OCI-LY7 (cell line): ENCODE results near the gene OR1S1. TPM values are rescaled to one million over a fixed set of nuclear protein-coding genes. Genes with fewer than 3 reads are reported as not detected.

ENCODE experiments used
- BruUV-seq: library from RNA; stranded (reverse); fragments of 400-500 nt; replicated peaks from 2 replicates; lab custom pipeline; 2021; lab: Mats Ljungman, UMichigan
- CTCF ChIA-PET: fragments of 300-600 bp; sonication (Branson Sonifier 250); formaldehyde crosslinking; loops from one replicate; lab custom pipeline; 2022; ENCODE audit warnings: antibody characterized with exemption; ENCODE audit not compliant: unreplicated experiment; lab: Charles Lee
- POLR2A ChIA-PET: fragments of 300-600 bp; sonication (Branson Sonifier 250); formaldehyde crosslinking; loops from one replicate; lab custom pipeline; 2022; ENCODE audit warnings: antibody characterized with exemption; lab: Charles Lee
- DNase-seq: peaks from one replicate; pipeline ENCODE4 v3.0.0-alpha.2; 2015; ENCODE audit warnings: low spot score
- H2AFZ ChIP-seq: fragments of 200-600 bp; sonication (generic), shearing (Covaris generic); 2 replicates; pipeline ENCODE4 v1.6.1; 2014; ENCODE audit warnings: mild to moderate bottlenecking, antibody characterized with exemption, low read length, moderate library complexity
- H3K27ac ChIP-seq: fragments of 200-600 bp; sonication (generic); 2 replicates; pipeline ENCODE4 v1.5.1; 2014; ENCODE audit warnings: mixed run types, low read depth, mild to moderate bottlenecking, moderate library complexity, low read length, inconsistent platforms; ENCODE audit not compliant: poor library complexity, severe bottlenecking
- H3K36me3 ChIP-seq: fragments of 200-600 bp; sonication (generic); 2 replicates; pipeline ENCODE4 v1.6.1; 2014; ENCODE audit warnings: mild to moderate bottlenecking, antibody characterized with exemption, low read length, moderate library complexity, mixed read lengths; ENCODE audit not compliant: insufficient read depth
- H3K4me1 ChIP-seq: fragments of 200-600 bp; sonication (generic); 2 replicates; pipeline ENCODE4 v1.5.1; 2014; ENCODE audit warnings: mild to moderate bottlenecking, low read length; ENCODE audit not compliant: insufficient read depth, poor library complexity, severe bottlenecking
- H3K4me2 ChIP-seq: fragments of 200-600 bp; sonication (generic); 2 replicates; pipeline ENCODE4 v1.6.1; 2014; ENCODE audit warnings: mild to moderate bottlenecking, low read length
- H3K4me3 ChIP-seq: fragments of 200-600 bp; sonication (generic); 2 replicates; pipeline ENCODE4 v1.5.1; 2014; ENCODE audit warnings: mild to moderate bottlenecking, low read depth, low read length; ENCODE audit not compliant: poor library complexity, severe bottlenecking
- H3K79me2 ChIP-seq: fragments of 200-600 bp; sonication (generic); 2 replicates; pipeline ENCODE4 v1.6.1; 2016; ENCODE audit warnings: low read depth, mild to moderate bottlenecking, low read length, moderate library complexity, mixed read lengths; ENCODE audit not compliant: insufficient read depth
- H3K9me2 ChIP-seq: fragments of 200-600 bp; sonication (generic); 2 replicates; pipeline ENCODE4 v1.6.1; 2016; ENCODE audit warnings: mild to moderate bottlenecking, low read length, mixed read lengths; ENCODE audit not compliant: insufficient read depth
- H3K9me3 ChIP-seq: fragments of 200-600 bp; sonication (generic); 2 replicates; pipeline ENCODE4 v1.6.1; 2014; ENCODE audit warnings: mild to moderate bottlenecking, mixed run types, low read length, mixed read lengths
- H4K20me1 ChIP-seq: fragments of 200-600 bp; sonication (generic); 2 replicates; pipeline ENCODE4 v1.6.1; 2014; ENCODE audit warnings: mild to moderate bottlenecking, antibody characterized with exemption, low read length, moderate library complexity, mixed read lengths; ENCODE audit not compliant: insufficient read depth
- EZH2phosphoT487 ChIP-seq: fragments of 200-600 bp; sonication (generic); IDR thresholded peaks from 2 replicates; pipeline ENCODE4 v1.6.1; 2018; ENCODE audit warnings: low read depth, borderline replicate concordance, mild to moderate bottlenecking, mixed run types, antibody characterized with exemption, low read length, moderate library complexity, mixed read lengths
- intact Hi-C: fragments of 100-400 bp; cut with micrococcal nuclease; formaldehyde crosslinking; loops from one replicate; pipeline ENCODE4 v1.10.0; 2022; ENCODE audit not compliant: unreplicated experiment
- total RNA-seq, 2 experiments: library from RNA; depleted of rRNA in 1 of 2; stranded (reverse); fragments of >200 nt in 1 of 2; shearing (Covaris generic) in 1 of 2; gene quantifications; 2 replicates each; pipeline ENCODE4 v1.2.3, GENCODE V29; 2014 to 2022
- TF ChIP-seq, protein P1 (sequence below): fragments of 200-600 bp; sonication (generic); conservative IDR thresholded peaks from 2 replicates; pipeline ENCODE4 v1.5.1; 2014; ENCODE audit warnings: mild to moderate bottlenecking, antibody characterized with exemption, low read length, moderate library complexity, mixed read lengths

The OR1S1 gene
- total RNA-seq, 2 experiments from 2014 or later: not detected

DNA sequence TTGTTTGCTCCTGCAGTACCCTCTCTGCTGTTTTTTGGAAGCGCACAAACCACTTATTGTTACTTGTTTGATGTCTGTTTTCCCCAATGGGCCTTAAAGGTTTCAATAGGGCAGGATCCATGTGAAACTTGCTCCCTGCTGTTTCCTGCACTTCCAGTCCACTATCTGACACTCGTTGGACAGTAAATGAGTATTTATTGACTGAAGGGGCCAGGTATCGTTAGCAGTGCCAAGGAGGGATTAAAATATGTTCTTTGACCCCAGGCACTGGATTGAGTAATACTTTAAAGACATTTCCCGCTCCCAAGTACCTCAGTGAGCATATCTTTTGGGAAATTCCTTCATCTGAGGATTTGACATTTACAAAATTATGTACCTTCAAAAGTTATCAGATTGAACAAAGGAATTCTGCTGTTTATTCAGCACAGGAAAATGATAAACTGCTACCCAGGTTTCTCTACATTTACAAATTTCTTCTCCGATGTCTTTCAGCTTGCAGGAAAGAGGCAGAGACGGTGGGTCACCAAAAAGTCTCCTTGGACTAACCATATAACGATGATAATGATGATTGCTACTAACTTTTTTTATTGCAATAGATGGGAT lies 46.9 kb upstream of the OR1S1 start:
- H3K9me2 ChIP-seq: no peaks in the 10 kb centered on the region
- intact Hi-C loops: no loop called here
- TF ChIP-seq, protein P1, sequence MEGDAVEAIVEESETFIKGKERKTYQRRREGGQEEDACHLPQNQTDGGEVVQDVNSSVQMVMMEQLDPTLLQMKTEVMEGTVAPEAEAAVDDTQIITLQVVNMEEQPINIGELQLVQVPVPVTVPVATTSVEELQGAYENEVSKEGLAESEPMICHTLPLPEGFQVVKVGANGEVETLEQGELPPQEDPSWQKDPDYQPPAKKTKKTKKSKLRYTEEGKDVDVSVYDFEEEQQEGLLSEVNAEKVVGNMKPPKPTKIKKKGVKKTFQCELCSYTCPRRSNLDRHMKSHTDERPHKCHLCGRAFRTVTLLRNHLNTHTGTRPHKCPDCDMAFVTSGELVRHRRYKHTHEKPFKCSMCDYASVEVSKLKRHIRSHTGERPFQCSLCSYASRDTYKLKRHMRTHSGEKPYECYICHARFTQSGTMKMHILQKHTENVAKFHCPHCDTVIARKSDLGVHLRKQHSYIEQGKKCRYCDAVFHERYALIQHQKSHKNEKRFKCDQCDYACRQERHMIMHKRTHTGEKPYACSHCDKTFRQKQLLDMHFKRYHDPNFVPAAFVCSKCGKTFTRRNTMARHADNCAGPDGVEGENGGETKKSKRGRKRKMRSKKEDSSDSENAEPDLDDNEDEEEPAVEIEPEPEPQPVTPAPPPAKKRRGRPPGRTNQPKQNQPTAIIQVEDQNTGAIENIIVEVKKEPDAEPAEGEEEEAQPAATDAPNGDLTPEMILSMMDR: no peak
- no peak for TF ChIP-seq EZH2phosphoT487
- H3K79me2 ChIP-seq: no peaks in the 10 kb centered on the region
- no peak overlapping the region for H3K4me3 ChIP-seq
- no peak for DNase-seq
- no peaks in the 10 kb centered on the region for H4K20me1 ChIP-seq
- H3K4me2 ChIP-seq: no peak overlapping the region
- no peaks in the 10 kb centered on the region for H3K36me3 ChIP-seq
- no peak overlapping the region for H3K27ac ChIP-seq
- no peaks in the 10 kb centered on the region for H3K4me1 ChIP-seq
- no TSS peak for BruUV-seq
- CTCF ChIA-PET: no interaction called here
- no peak overlapping the region for H2AFZ ChIP-seq
- POLR2A ChIA-PET: no interaction called here
- no peaks in the 10 kb centered on the region for H3K9me3 ChIP-seq

DNA sequence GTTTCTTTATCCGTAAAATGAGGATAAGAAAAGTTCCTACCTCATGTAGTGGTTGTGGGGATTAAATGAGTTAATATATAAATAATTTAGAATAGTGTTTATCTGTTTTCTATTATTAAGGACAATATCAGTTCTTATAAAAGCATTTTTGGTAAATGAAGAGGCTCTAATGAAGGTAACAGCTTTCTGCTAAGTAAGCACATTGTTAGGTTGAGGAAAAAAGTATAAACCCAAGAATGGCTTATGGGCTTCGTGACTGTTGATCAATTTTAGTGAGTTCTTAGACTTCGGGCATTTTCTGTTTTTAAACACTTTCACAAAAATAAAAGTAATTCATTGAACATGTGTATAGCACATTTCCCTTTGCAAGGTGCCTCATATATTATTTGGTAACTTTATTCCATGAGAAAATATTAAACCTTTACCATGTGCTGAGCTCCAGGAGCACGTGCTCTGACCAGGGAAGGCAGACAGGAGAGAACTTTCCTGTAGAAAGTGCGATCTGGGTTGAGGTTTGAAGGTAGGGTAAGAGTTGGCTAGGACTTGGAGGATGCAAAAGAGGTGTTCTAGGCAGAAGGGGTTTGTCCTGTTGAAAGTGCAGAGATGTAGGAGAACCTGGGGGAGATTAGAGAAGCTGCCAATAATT lies 35.0 kb upstream of the OR1S1 start:
- Histone ChIP-seq H3K9me2 (no peaks in the 10 kb centered on the region), H3K36me3 (no peaks in the 10 kb centered on the region), H2AFZ (no peak overlapping the region), H3K27ac (no peak overlapping the region), H3K79me2 (no peaks in the 10 kb centered on the region), H3K9me3 (no peaks in the 10 kb centered on the region), H3K4me2 (no peak overlapping the region), H4K20me1 (no peaks in the 10 kb centered on the region), H3K4me1 (no peaks in the 10 kb centered on the region), H3K4me3 (no peak overlapping the region)
- POLR2A ChIA-PET: no interaction called here
- no peak for TF ChIP-seq EZH2phosphoT487
- TF ChIP-seq, protein P1: no peak
- intact Hi-C loops: no loop called here
- no TSS peak for BruUV-seq
- DNase-seq: no peak
- CTCF ChIA-PET: no interaction called here

DNA sequence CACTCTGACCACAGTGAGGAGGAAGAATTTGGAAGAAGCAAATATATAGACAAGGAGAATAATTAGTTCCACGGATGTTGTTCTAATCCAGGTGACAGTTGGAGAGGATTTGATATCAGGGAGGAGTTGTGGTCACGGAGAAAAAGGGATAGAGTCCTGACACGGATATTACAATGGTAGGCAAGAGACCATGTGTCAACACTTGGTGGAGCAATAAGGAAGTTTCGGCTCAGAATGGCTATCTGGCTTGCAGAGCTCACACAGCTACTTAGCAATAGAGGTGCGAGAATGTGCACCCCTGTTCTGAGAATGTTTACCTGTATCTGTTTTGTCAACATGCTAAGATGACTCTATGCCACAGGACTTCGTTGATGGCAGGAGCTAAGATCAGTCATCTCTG lies 34.1 kb upstream of the OR1S1 start:
- Histone ChIP-seq H3K4me3 (no peak overlapping the region), H3K4me1 (no peaks in the 10 kb centered on the region), H3K4me2 (no peak overlapping the region), H3K9me3 (no peaks in the 10 kb centered on the region), H3K79me2 (no peaks in the 10 kb centered on the region), H3K9me2 (no peaks in the 10 kb centered on the region), H3K27ac (no peak overlapping the region), H2AFZ (no peak overlapping the region), H4K20me1 (no peaks in the 10 kb centered on the region), H3K36me3 (no peaks in the 10 kb centered on the region)
- intact Hi-C loops: no loop called here
- no TSS peak for BruUV-seq
- TF ChIP-seq, protein P1: no peak
- no peak for TF ChIP-seq EZH2phosphoT487
- POLR2A ChIA-PET: no interaction called here
- CTCF ChIA-PET: no interaction called here
- no peak for DNase-seq
